Fibroblast of pulmonary artery (primary cell): Measurements from ENCODE around the gene C10orf90.

Experiments
- DNase-seq: peaks from one replicate; pipeline ENCODE4 v3.0.0-alpha.2; 2010; ENCODE audit warnings: low read depth
- H3K4me3 ChIP-seq: replicated peaks from 2 replicates; pipeline ENCODE4 v1.5.1; 2011; ENCODE audit warnings: low read depth, mild to moderate bottlenecking, control low read depth, low read length, moderate library complexity
- TF ChIP-seq, protein P1 (sequence below): IDR thresholded peaks from 2 replicates; pipeline ENCODE4 v1.5.1; 2011; ENCODE audit warnings: mild to moderate bottlenecking, control low read depth, low read length, inconsistent platforms; ENCODE audit errors: missing control alignments

The C10orf90 gene

DNA sequence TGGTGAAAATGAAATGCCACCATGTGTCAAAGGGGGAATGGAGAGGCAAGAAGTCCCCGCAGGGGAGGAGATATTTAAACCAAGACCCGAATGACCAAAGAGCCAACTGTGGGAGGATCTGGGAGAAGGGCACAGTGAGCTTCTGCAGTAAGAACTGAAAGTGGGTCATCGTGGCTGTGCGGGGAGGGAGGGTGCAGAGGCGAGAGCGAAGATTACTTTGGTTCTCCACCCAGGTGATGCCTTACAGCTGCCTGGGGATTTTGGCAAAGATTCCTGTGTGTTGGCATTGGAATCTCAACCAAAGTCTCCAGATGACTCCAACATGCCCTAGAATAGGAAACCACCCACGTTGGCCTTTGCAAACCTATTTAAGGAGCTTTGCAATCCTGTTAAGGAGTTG is 238.0 kb downstream of the C10orf90 start:
- no peak for DNase-seq
- TF ChIP-seq, protein P1, sequence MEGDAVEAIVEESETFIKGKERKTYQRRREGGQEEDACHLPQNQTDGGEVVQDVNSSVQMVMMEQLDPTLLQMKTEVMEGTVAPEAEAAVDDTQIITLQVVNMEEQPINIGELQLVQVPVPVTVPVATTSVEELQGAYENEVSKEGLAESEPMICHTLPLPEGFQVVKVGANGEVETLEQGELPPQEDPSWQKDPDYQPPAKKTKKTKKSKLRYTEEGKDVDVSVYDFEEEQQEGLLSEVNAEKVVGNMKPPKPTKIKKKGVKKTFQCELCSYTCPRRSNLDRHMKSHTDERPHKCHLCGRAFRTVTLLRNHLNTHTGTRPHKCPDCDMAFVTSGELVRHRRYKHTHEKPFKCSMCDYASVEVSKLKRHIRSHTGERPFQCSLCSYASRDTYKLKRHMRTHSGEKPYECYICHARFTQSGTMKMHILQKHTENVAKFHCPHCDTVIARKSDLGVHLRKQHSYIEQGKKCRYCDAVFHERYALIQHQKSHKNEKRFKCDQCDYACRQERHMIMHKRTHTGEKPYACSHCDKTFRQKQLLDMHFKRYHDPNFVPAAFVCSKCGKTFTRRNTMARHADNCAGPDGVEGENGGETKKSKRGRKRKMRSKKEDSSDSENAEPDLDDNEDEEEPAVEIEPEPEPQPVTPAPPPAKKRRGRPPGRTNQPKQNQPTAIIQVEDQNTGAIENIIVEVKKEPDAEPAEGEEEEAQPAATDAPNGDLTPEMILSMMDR, result no peak
- H3K4me3 ChIP-seq, result no peak overlapping the region

DNA sequence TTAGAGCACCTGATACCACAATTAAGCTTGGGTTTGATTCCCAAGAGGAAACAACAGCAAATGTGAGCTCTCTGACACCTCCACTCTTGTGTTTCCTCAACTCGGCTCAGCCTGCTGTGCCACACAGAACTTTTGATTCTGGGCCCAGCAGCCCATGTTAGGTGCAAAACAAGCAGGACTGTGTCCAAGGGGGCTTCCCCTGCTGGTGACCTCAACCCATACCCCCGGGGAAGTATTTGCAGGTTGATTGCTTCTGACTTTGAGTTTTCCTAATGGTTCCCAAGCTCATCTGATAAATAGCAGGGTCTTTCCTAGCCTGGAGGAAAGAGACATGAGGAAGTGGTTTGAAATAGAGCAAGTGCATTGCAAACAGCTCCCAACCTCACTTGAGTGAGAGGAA is 238.7 kb downstream of the C10orf90 start:
- DNase-seq, result no peak
- TF ChIP-seq, protein P1, result no peak
- H3K4me3 ChIP-seq, result no peak overlapping the region

GRCh38 chr10:126430512-126430911 is 240.0 kb downstream of the C10orf90 start:
- TF ChIP-seq, protein P1, result no peak
- no peak overlapping the region for H3K4me3 ChIP-seq
- DNase-seq, result no peak

DNA sequence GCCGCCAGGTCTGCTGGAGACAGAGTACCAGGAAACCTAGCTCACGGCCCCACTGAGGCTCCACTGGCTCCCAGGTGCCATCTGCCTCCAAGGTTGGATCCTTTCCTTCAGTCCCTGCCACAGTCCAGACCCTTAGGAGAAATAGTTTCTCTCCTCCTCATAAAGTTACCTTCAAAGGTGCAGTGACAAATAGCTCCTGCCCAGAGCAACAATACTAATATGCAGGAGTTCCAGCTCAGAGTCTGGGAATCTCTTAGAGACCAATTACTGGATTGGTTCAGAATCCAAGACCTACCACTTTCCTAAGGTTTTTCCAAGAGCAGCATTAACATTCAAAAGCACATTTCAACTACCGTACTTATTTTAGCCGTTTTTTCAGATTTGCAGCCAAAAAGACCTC is 241.2 kb downstream of the C10orf90 start:
- TF ChIP-seq, protein P1, result no peak

DNA sequence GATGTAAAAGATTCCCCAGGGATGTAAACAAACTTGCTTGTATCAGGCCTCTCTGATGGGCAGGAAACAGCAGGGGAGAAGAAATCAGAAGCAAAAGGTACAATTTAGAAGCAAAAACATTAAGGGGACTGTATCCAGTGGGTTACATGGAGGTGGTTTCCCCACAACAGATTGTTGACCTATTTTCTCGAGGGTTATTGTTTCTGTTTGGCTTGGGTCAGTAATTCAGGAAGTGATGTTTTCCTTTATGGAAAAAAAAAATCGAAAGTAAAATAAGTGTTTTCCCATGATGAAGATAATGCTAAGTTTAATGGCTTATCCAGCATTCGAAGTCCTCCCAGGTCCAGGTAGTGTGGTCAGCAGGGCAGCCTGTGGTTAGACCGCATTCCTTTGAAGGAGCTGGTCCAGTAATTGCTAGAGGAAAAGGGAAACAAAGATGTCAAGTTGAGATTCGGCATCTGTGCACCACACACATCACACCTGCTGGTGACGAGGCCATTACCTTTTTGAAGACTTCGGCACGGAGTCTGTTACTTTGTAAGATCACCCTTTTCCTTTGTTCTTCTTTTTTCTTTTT is 244.9 kb downstream of the C10orf90 start:
- no peak overlapping the region for H3K4me3 ChIP-seq
- DNase-seq, result no peak
- TF ChIP-seq, protein P1, result no peak

More for the DNA sequence above, 241.2 kb downstream of the C10orf90 start:
- H3K4me3 ChIP-seq, result no peak overlapping the region
- no peak for DNase-seq

GRCh38 chr10:126425032-126425431 is 245.5 kb downstream of the C10orf90 start:
- H3K4me3 ChIP-seq, result no peak overlapping the region
- no peak for DNase-seq
- TF ChIP-seq, protein P1, result no peak
